DOHH2 (cell line): Measurements from ENCODE around the gene ERP27.

ENCODE experiments used
- H3F3A ChIP-seq: fragments of 200-600 bp; sonication (generic), shearing (Covaris generic); 2 replicates; pipeline ENCODE4 v1.6.0; 2016; ENCODE audit warnings: antibody characterized with exemption, mild to moderate bottlenecking; ENCODE audit not compliant: control insufficient read depth, insufficient read depth
- H3K27ac ChIP-seq: fragments of 200-600 bp; sonication (generic); 2 replicates; pipeline ENCODE4 v1.5.1; 2014; ENCODE audit warnings: low read depth, mild to moderate bottlenecking, low read length, moderate library complexity
- H3K27me3 ChIP-seq: fragments of 200-600 bp; sonication (generic); 2 replicates; pipeline ENCODE4 v1.6.1; 2014; ENCODE audit warnings: mild to moderate bottlenecking, low read length, mixed read lengths; ENCODE audit not compliant: control insufficient read depth
- H3K36me3 ChIP-seq: fragments of 200-600 bp; sonication (generic); 2 replicates; pipeline ENCODE4 v1.6.1; 2014; ENCODE audit warnings: mild to moderate bottlenecking, low read length, moderate library complexity, mixed read lengths; ENCODE audit not compliant: control insufficient read depth
- H3K4me1 ChIP-seq: fragments of 200-600 bp; sonication (generic); 2 replicates; pipeline ENCODE4 v1.6.1; 2014; ENCODE audit warnings: mild to moderate bottlenecking, low read length, mixed read lengths; ENCODE audit not compliant: control insufficient read depth
- H3K4me2 ChIP-seq: fragments of 200-600 bp; sonication (generic); 2 replicates; pipeline ENCODE4 v1.6.0; 2014; ENCODE audit warnings: mild to moderate bottlenecking, low read length, moderate library complexity
- H3K4me3 ChIP-seq: fragments of 200-600 bp; sonication (generic); 2 replicates; pipeline ENCODE4 v1.5.1; 2014; ENCODE audit warnings: mild to moderate bottlenecking, low read length, mixed read lengths
- H3K79me2 ChIP-seq: fragments of 200-600 bp; sonication (generic); 2 replicates; pipeline ENCODE4 v1.6.1; 2014; ENCODE audit warnings: mild to moderate bottlenecking, low read length, mixed read lengths; ENCODE audit not compliant: control insufficient read depth
- H3K9me2 ChIP-seq: fragments of 200-600 bp; sonication (generic); replicated peaks from 2 replicates; pipeline ENCODE4 v1.6.1; 2014; ENCODE audit warnings: mild to moderate bottlenecking, low read length, mixed read lengths; ENCODE audit not compliant: control insufficient read depth
- H3K9me3 ChIP-seq: fragments of 200-600 bp; sonication (generic); 2 replicates; pipeline ENCODE4 v1.6.1; 2014; ENCODE audit warnings: antibody characterized with exemption, low read length, mixed read lengths; ENCODE audit not compliant: control insufficient read depth, insufficient read depth
- H4K20me1 ChIP-seq: fragments of 200-600 bp; sonication (generic); 2 replicates; pipeline ENCODE4 v1.6.0; 2014; ENCODE audit warnings: low read depth, mild to moderate bottlenecking, antibody characterized with exemption, low read length, moderate library complexity; ENCODE audit not compliant: control insufficient read depth, insufficient read depth
- EZH2phosphoT487 ChIP-seq: fragments of 200-600 bp; sonication (generic); IDR thresholded peaks from 2 replicates; pipeline ENCODE4 v1.6.1; 2017; ENCODE audit warnings: borderline replicate concordance, mild to moderate bottlenecking, antibody characterized with exemption, low read length, moderate library complexity, mixed read lengths
- TF ChIP-seq, protein P1 (sequence below): fragments of 200-600 bp; sonication (generic); IDR thresholded peaks from one replicate; pipeline ENCODE4 v1.5.1; 2014; ENCODE audit warnings: antibody characterized with exemption, mild to moderate bottlenecking, low read depth, low read length; ENCODE audit not compliant: poor library complexity, severe bottlenecking

Gene ERP27

GRCh38 chr12:14975457-14975856 lies 37.1 kb upstream of the ERP27 start:
- H3K4me3 ChIP-seq = no peak overlapping the region
- no peaks in the 10 kb centered on the region for H3K27me3 ChIP-seq
- H3K9me3 ChIP-seq = no peaks in the 10 kb centered on the region
- H3K4me1 ChIP-seq = peaks cover 3% of the 10 kb centered on the region; the same call in 1 of the 2 replicates
- H3K27ac ChIP-seq = no peak overlapping the region
- H3K36me3 ChIP-seq = no peaks in the 10 kb centered on the region
- TF ChIP-seq, protein P1, sequence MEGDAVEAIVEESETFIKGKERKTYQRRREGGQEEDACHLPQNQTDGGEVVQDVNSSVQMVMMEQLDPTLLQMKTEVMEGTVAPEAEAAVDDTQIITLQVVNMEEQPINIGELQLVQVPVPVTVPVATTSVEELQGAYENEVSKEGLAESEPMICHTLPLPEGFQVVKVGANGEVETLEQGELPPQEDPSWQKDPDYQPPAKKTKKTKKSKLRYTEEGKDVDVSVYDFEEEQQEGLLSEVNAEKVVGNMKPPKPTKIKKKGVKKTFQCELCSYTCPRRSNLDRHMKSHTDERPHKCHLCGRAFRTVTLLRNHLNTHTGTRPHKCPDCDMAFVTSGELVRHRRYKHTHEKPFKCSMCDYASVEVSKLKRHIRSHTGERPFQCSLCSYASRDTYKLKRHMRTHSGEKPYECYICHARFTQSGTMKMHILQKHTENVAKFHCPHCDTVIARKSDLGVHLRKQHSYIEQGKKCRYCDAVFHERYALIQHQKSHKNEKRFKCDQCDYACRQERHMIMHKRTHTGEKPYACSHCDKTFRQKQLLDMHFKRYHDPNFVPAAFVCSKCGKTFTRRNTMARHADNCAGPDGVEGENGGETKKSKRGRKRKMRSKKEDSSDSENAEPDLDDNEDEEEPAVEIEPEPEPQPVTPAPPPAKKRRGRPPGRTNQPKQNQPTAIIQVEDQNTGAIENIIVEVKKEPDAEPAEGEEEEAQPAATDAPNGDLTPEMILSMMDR = no peak
- no peak for TF ChIP-seq EZH2phosphoT487
- no peaks in the 10 kb centered on the region; the same call in 1 of the 2 replicates for H3K9me2 ChIP-seq
- H3K4me2 ChIP-seq = no peak overlapping the region
- no peaks in the 10 kb centered on the region for H4K20me1 ChIP-seq
- H3F3A ChIP-seq = no peaks in the 10 kb centered on the region
- H3K79me2 ChIP-seq = no peaks in the 10 kb centered on the region

DNA sequence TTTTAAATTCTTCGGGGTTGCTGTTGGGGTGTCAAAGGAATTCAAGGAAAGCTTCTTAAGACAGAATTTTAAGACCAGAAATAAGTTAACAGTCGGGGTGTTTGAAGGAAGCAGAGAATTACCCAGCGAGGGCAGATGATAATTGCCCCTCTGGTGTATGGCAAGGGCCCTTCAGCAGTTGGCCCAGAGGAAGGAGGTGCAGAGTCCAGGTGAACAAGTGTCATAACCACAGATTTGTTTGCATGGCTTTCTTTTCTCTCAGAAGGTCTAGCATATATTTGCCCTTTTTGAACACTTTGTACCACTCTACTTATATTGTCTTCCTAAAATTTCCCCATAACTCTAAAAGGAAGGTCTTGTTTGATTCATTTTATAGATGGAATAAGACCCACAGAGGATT lies 36.3 kb upstream of the ERP27 start:
- H3K36me3 ChIP-seq = no peaks in the 10 kb centered on the region
- no peak overlapping the region for H3K4me3 ChIP-seq
- TF ChIP-seq, protein P1 = no peak
- no peak for TF ChIP-seq EZH2phosphoT487
- no peaks in the 10 kb centered on the region for H4K20me1 ChIP-seq
- H3K27ac ChIP-seq = no peak overlapping the region
- no peaks in the 10 kb centered on the region for H3K79me2 ChIP-seq
- no peak overlapping the region for H3K4me2 ChIP-seq
- H3K9me2 ChIP-seq = no peaks in the 10 kb centered on the region; the same call in 1 of the 2 replicates
- no peaks in the 10 kb centered on the region for H3K9me3 ChIP-seq
- H3K4me1 ChIP-seq = peaks cover 3% of the 10 kb centered on the region; the same call in 1 of the 2 replicates
- H3F3A ChIP-seq = no peaks in the 10 kb centered on the region
- no peaks in the 10 kb centered on the region for H3K27me3 ChIP-seq

DNA sequence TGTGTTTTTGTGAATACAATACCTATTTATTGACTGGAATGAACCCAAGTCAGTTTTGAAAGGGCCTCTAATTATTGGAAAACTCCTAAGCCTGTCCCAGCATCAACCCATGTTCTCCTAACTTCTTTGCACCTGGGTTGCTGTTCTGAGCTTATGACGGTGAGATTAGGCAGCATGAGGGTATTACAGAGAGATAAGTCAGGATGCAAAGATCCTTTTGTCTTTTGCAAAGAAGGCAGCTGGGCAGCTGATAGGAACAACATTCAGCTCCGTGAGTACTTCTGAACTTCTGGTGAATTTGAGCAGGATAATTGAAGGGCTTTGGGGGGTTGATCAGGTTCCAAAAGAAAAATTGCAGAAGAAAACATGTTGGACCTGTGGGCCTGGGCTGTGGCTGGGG lies 34.5 kb upstream of the ERP27 start, which contains the start of gene PDE6H:
TSS of gene PDE6H (plus strand) at position 227 of the 400 bp plus-strand sequence. CDS start 4,971 bp downstream, outside the sequence.
- Histone ChIP-seq H4K20me1 (no peaks in the 10 kb centered on the region), H3K27ac (no peak within 1 kb of the TSS), H3K4me3 (no peak within 1 kb of the TSS), H3K9me3 (no peaks in the 10 kb centered on the region), H3F3A (no peaks in the 10 kb centered on the region), H3K27me3 (no peaks in the 10 kb centered on the region), H3K9me2 (no peaks in the 10 kb centered on the region; the same call in 1 of the 2 replicates), H3K36me3 (no peaks in the 10 kb centered on the region), H3K4me2 (no peak within 1 kb of the TSS), H3K79me2 (no peaks in the 10 kb centered on the region), H3K4me1 (no peaks in the 10 kb centered on the region)
- TF ChIP-seq, protein P1 = no peak
- TF ChIP-seq EZH2phosphoT487 = no peak
